Measurements from ENCODE around the gene ALOX15. TPM values are rescaled to one million over a fixed set of nuclear protein-coding genes. Genes with fewer than 3 reads are reported as not detected.

Gene ALOX15
- total RNA-seq, 2 experiments from 2014 or later = not detected

DNA sequence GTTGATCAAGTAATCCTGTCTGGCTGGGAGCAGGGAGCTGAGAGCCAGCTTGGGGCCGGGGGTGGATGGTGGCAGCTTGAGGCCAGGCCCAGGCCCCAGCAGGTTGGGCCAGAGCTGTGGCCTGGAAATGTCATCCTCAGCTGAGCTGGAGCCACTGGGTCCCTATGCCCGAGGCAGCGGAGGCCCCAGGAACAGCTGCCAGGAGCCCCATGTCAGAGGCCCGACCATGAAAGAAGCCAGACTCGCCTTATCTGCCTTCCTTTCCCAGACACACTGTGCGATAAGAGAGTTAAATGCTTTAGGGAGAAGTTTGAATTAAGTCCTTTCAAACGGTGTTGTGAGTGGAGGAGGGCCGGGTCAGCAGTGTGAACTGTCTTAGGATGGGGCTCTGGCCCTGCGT is 53.7 kb downstream of the ALOX15 start:
- H3K9me3 Mint-ChIP-seq = no peaks in the 10 kb centered on the region
- intact Hi-C loops (cut with micrococcal nuclease) = no loop called here
- H3K27ac Mint-ChIP-seq = no peak overlapping the region
- H3K36me3 Mint-ChIP-seq = no peaks in the 10 kb centered on the region
- H3K4me3 Mint-ChIP-seq = no peak overlapping the region
- CTCF ChIA-PET = interaction anchor here (0.8 to 3.0 kb wide), 3 partner anchors 21 to 37 kb away, joined by 3 to 14 read pairs (median 3); no protein-coding TSS in a partner anchor
- POLR2A ChIA-PET = no interaction called here
- peaks cover 6% of the 10 kb centered on the region for H3K4me1 Mint-ChIP-seq (ENCODE audit: low read depth)
- no peak for DNase-seq
- peaks cover 33% of the 10 kb centered on the region for H3K27me3 Mint-ChIP-seq

DNA sequence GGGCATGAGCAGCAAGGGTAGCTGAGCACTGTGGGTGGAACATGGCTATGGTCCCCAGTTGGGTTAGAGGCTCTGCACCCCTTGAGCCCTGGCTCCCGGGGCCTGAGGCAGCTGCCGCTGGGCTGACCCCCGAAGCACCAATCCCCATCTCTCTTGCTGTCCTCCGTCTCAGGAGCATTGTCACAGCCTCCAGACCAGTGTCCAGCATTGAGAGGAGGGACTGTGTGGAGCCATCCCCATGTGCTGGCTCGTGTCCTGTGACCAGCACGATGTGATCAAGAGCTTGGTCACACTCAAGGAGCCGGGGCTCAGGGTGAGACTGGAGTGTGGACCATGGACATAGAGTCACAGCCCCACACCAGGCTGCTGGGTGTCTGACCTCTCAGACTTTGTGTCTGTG is 54.3 kb downstream of the ALOX15 start:
- H3K4me3 Mint-ChIP-seq = no peak overlapping the region

DNA sequence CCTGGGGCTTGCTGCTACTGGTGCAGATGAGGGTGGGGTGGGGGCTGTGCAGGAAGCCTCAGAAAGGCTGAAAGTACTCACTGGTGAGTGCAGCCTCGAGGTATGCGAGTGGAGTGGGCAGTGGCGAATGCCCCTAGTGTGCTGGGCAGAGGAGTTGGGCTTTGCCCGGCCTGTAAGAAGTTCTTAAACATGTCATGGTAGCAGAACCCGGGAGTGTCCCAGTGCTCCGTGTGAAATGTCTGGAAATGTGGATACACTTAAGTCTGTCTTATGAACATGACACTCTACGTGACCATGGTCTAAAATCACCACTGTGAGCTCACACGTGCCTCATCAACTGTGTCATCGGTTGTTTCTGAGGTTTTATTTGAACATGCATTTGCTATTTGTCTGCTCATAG is 55.4 kb downstream of the ALOX15 start:
- peaks cover 38% of the 10 kb centered on the region for H3K27me3 Mint-ChIP-seq
- ChIA-PET CTCF (interaction anchor here (1.0 to 3.0 kb wide), 3 partner anchors 9 to 39 kb away, joined by 3 to 14 read pairs (median 3); no protein-coding TSS in a partner anchor), POLR2A (interaction anchor here (0.8 kb wide), 1 partner anchor 204 kb away, joined by 4 read pairs; no protein-coding TSS in a partner anchor)
- DNase-seq = no peak
- H3K4me3 Mint-ChIP-seq = no peak overlapping the region
- intact Hi-C loops (cut with micrococcal nuclease) = no loop called here
- no peaks in the 10 kb centered on the region for H3K9me3 Mint-ChIP-seq
- peaks cover 6% of the 10 kb centered on the region for H3K4me1 Mint-ChIP-seq (ENCODE audit: low read depth)
- no peak overlapping the region for H3K27ac Mint-ChIP-seq
- H3K36me3 Mint-ChIP-seq = no peaks in the 10 kb centered on the region

More for the DNA sequence above, 54.3 kb downstream of the ALOX15 start:
- no peaks in the 10 kb centered on the region for H3K9me3 Mint-ChIP-seq
- DNase-seq = no peak
- ChIA-PET POLR2A (no interaction called here), CTCF (interaction anchor here (0.8 to 3.0 kb wide), 3 partner anchors 20 to 38 kb away, joined by 3 to 14 read pairs (median 3); no protein-coding TSS in a partner anchor)
- peaks cover 36% of the 10 kb centered on the region for H3K27me3 Mint-ChIP-seq
- no peaks in the 10 kb centered on the region for H3K36me3 Mint-ChIP-seq
- no peak overlapping the region for H3K27ac Mint-ChIP-seq
- intact Hi-C loops (cut with micrococcal nuclease) = no loop called here
- peaks cover 6% of the 10 kb centered on the region for H3K4me1 Mint-ChIP-seq (ENCODE audit: low read depth)

GRCh38 chr17:4585638-4585994 is 55.9 kb downstream of the ALOX15 start:
- no peak for DNase-seq
- ChIA-PET POLR2A (interaction anchor here (0.8 kb wide), 1 partner anchor 204 kb away, joined by 4 read pairs; no protein-coding TSS in a partner anchor), CTCF (interaction anchor here (3.0 kb wide), 1 partner anchor 19 kb away, joined by 14 read pairs; no protein-coding TSS in a partner anchor)
- Mint-ChIP-seq H3K4me1 (ENCODE audit: low read depth) (peaks cover 6% of the 10 kb centered on the region), H3K36me3 (no peaks in the 10 kb centered on the region), H3K9me3 (no peaks in the 10 kb centered on the region), H3K27me3 (peaks cover 38% of the 10 kb centered on the region), H3K27ac (no peak overlapping the region), H3K4me3 (no peak overlapping the region)
- intact Hi-C loops (cut with micrococcal nuclease) = no loop called here

DNA sequence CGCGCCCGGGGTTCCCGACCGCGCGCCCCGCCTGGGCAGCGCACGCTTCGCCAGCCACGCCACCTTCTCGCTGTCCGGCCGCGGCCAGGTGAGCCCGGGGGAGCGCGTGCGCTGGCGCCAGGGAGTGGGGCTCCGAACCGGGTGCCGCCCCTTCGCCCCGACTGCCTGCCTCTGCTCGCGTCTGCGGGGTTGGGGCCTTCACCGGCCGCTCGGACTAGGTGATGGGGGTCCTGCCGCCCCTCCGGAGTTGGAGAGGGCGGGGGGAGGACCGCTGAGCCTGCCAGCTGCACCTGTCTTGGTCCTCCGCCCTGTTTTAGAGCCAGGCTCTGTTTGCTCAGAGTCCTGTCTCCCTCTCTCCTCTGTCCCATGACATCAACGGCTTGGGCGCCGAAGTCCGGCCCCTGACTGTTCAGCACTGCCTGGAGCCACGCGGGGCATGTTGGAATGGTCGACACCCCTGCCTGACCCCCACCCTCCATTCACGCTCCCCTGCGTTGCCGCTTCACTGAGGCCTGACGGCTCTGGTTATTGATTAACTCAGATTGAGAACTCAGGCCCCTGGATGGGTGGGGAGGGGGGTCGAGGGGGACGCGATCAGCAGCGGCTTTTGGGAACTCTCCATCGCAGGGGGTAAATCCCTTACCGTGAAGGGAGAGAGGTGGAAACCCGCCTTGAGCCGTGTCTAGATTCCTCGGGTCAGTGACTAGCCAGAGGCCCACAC is 56.4 kb downstream of the ALOX15 start:
- peaks cover 6% of the 10 kb centered on the region for H3K4me1 Mint-ChIP-seq (ENCODE audit: low read depth)
- POLR2A ChIA-PET = no interaction called here
- H3K36me3 Mint-ChIP-seq = no peaks in the 10 kb centered on the region
- H3K4me3 Mint-ChIP-seq = no peak overlapping the region
- CTCF ChIA-PET = interaction anchor here (0.6 kb wide), 1 partner anchor 13 kb away, joined by 3 read pairs; no protein-coding TSS in a partner anchor
- H3K9me3 Mint-ChIP-seq = no peaks in the 10 kb centered on the region
- H3K27me3 Mint-ChIP-seq = peaks cover 35% of the 10 kb centered on the region
- DNase-seq = no peak
- no peak overlapping the region for H3K27ac Mint-ChIP-seq
- intact Hi-C loops (cut with micrococcal nuclease) = no loop called here

- Mint-ChIP-seq H3K36me3 (no peaks in the 10 kb centered on the region), H3K4me3 (peak within 1 kb of the TSS; percentile 14), H3K27me3 (peaks cover 35% of the 10 kb centered on the region), H3K9me3 (no peaks in the 10 kb centered on the region), H3K27ac (no peak within 1 kb of the TSS), H3K4me1 (ENCODE audit: low read depth) (peaks cover 6% of the 10 kb centered on the region)
- intact Hi-C loops (cut with micrococcal nuclease) = no loop called here
- CTCF ChIA-PET = interaction anchor here (0.6 to 1.5 kb wide), 4 partner anchors 10 to 18 kb away, joined by 3 to 5 read pairs (median 4); no protein-coding TSS in a partner anchor
- POLR2A ChIA-PET = no interaction called here
- DNase-seq = no peak
Observed at GRCh38 chr17:4584101-4584916, 57.2 kb downstream of the ALOX15 start, which contains the start of gene SMTNL2. SMTNL2 (plus strand) TSS chr17:4584529; CDS start chr17:4584606, 77 bp downstream.

DNA sequence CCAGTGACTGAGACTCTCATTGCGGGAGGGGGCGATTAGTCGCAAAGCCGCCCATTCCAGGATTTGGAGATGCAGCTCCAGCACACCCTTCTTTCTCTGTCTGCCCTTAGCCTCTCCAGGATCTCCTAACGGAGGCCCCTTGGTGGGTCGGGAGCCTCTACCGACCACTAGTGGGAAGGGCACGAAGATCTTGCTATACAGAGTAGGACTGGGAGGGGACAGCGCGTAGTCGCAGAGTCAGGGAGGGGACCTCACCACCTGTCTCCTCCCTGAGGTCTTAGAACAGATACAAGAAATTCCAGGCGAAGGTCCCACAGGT is 57.7 kb downstream of the ALOX15 start:
- ChIA-PET CTCF (interaction anchor here (0.7 to 1.5 kb wide), 4 partner anchors 10 to 17 kb away, joined by 3 to 5 read pairs (median 4); no protein-coding TSS in a partner anchor), POLR2A (no interaction called here)
- H3K36me3 Mint-ChIP-seq = no peaks in the 10 kb centered on the region
- peak overlapping the region; percentile 14 for H3K4me3 Mint-ChIP-seq
- peaks cover 6% of the 10 kb centered on the region for H3K4me1 Mint-ChIP-seq (ENCODE audit: low read depth)
- intact Hi-C loops (cut with micrococcal nuclease) = no loop called here
- peaks cover 35% of the 10 kb centered on the region for H3K27me3 Mint-ChIP-seq
- peak; percentile 21 for DNase-seq
- no peaks in the 10 kb centered on the region for H3K9me3 Mint-ChIP-seq
- no peak overlapping the region for H3K27ac Mint-ChIP-seq

GRCh38 chr17:4583206-4583605 is 58.3 kb downstream of the ALOX15 start:
- ChIA-PET CTCF (interaction anchor here (0.7 to 1.5 kb wide), 3 partner anchors 9 to 16 kb away, joined by 3 to 5 read pairs (median 4); no protein-coding TSS in a partner anchor), POLR2A (no interaction called here)
- H3K36me3 Mint-ChIP-seq = no peaks in the 10 kb centered on the region
- H3K27ac Mint-ChIP-seq = no peak overlapping the region
- peaks cover 35% of the 10 kb centered on the region for H3K27me3 Mint-ChIP-seq
- DNase-seq = no peak
- intact Hi-C loops (cut with micrococcal nuclease) = no loop called here
- H3K9me3 Mint-ChIP-seq = no peaks in the 10 kb centered on the region
- peaks cover 6% of the 10 kb centered on the region for H3K4me1 Mint-ChIP-seq (ENCODE audit: low read depth)
- H3K4me3 Mint-ChIP-seq = no peak overlapping the region

DNA sequence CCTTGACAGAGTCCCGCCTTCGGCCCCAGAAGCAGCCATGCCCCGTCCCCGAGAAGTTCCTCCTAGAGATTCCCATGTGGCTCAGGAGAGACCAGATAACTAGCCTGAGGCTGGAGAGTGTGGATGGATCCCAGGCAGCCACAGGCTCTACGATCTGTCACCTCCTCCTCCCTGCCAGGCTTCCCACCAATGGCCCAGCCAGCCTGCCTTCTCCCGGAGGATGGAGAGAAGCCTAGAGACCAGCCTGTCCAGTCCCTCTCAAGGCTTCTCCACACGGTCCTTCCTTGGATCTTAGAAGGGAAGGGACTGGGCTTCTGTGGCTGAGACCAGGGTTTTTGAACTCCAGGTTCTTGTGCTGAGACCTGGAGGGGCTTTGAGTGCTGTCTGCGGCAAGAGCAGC is 58.8 kb downstream of the ALOX15 start:
- no peaks in the 10 kb centered on the region for H3K9me3 Mint-ChIP-seq
- intact Hi-C loops (cut with micrococcal nuclease) = no loop called here

GRCh38 chr17:4582101-4582501 is 59.4 kb downstream of the ALOX15 start:
- ChIA-PET CTCF (interaction anchor here (0.9 to 1.4 kb wide), 2 partner anchors 16 to 17 kb away, joined by 4 read pairs; no protein-coding TSS in a partner anchor), POLR2A (no interaction called here)
- H3K9me3 Mint-ChIP-seq = no peaks in the 10 kb centered on the region
- intact Hi-C loops (cut with micrococcal nuclease) = no loop called here
- no peaks in the 10 kb centered on the region for H3K36me3 Mint-ChIP-seq
- H3K27me3 Mint-ChIP-seq = peaks cover 35% of the 10 kb centered on the region
- H3K27ac Mint-ChIP-seq = no peak overlapping the region
- H3K4me3 Mint-ChIP-seq = no peak overlapping the region
- peaks cover 6% of the 10 kb centered on the region for H3K4me1 Mint-ChIP-seq (ENCODE audit: low read depth)
- DNase-seq = no peak

More for the DNA sequence above, 58.8 kb downstream of the ALOX15 start:
- POLR2A ChIA-PET = no interaction called here
- Mint-ChIP-seq H3K27ac (no peak overlapping the region), H3K4me1 (ENCODE audit: low read depth) (peaks cover 6% of the 10 kb centered on the region), H3K4me3 (no peak overlapping the region), H3K36me3 (no peaks in the 10 kb centered on the region), H3K27me3 (peaks cover 35% of the 10 kb centered on the region)
- no peak for DNase-seq
- CTCF ChIA-PET = interaction anchor here (0.9 to 1.4 kb wide), 2 partner anchors 16 to 17 kb away, joined by 4 read pairs; no protein-coding TSS in a partner anchor

Data from activated CD4-positive, alpha-beta memory T cell treated with anti-CD3 and anti-CD28 coated beads for 36 hours (primary cell).